Measurements from ENCODE around the gene GMPPB. TPM values are rescaled to one million over a fixed set of nuclear protein-coding genes. Genes with fewer than 3 reads are reported as not detected.
"Not testable (repeated sequence)": the region's sequence is repeated elsewhere in the genome, so short reads cannot be mapped to it uniquely, and the experiment has no call there.

The GMPPB gene
- polyA plus RNA-seq, 1 donor (not counting 4 experiments of a cell fraction or from before 2014, with no cell fraction given) = 17.4 TPM

DNA sequence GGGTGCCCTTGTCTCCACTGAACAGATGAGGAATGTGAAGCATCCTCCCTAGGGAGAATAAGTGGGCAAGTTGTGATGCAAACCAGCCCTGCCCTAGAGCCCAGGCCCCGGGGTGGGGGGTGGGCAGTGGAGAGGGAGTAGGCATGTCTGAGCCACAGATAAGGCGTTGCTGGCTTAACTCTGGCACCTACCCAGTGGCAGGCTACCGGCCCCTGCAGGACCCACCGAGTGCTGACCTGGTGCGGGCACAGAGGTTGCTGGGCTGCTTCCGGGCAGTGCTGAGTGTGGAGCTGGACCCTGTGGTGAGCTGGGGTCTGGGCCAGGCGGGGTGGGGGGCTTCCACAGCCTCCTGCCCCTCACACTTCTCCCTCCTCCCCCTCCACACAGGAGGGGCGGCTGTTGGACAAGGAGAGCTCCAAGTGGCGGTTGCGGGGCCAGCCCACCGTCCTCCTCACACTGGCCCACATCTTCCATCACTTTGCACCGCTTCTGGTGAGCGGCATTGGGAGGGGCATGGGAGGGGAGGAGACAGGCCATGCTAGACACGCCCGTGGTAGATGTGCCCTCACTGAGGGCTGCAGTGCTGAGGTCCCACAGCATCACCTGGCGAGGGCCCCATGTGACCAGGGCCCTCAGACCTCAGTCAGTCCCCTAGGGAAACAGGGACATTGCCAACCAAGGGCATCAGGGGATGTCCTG lies 24.3 kb downstream of the GMPPB start:
- Histone ChIP-seq H4K20me1 (ENCODE audit: control insufficient read depth, extremely low read depth, insufficient read depth, low read length) (no peaks in the 10 kb centered on the region), H3K27me3 (ENCODE audit: control insufficient read depth, extremely low read depth, insufficient read depth, low read length) (no peaks in the 10 kb centered on the region), H2AFZ (ENCODE audit: control insufficient read depth, low read length) (no peak overlapping the region), H3K36me3 (ENCODE audit: control insufficient read depth in 2 of 2, extremely low read depth in 1 of 2, insufficient read depth in 2 of 2, low read length in 2 of 2) (peaks cover 32 to 34% of the 10 kb centered on the region in 2 experiments), H3K27ac (ENCODE audit: control insufficient read depth, insufficient read depth, low read length) (no peak overlapping the region), H3K4me1 (ENCODE audit: control insufficient read depth, extremely low read depth, insufficient read depth, low read length) (no peaks in the 10 kb centered on the region), H3K4me3 (ENCODE audit: control insufficient read depth in 2 of 3, extremely low read depth in 1 of 3, insufficient read depth in 2 of 3, low read depth in 1 of 3, low read length in 3 of 3) (no peak overlapping the region), H3K79me2 (ENCODE audit: control insufficient read depth, insufficient read depth, low read length) (peaks cover 2% of the 10 kb centered on the region), H3K9ac (ENCODE audit: control insufficient read depth, extremely low read depth, insufficient read depth, low read length) (no peak overlapping the region), H3K9me3 (ENCODE audit: control insufficient read depth, low read depth, low read length) (no peaks in the 10 kb centered on the region), H3K4me2 (ENCODE audit: control insufficient read depth, extremely low read depth, insufficient read depth, low read depth, low read length) (no peak overlapping the region), H3K9me1 (ENCODE audit: control insufficient read depth, extremely low read depth, insufficient read depth, low read length) (no peaks in the 10 kb centered on the region)
- TF ChIP-seq EZH2 (IDR thresholded peaks at IDR 0.05; ENCODE audit: low read length) (no peak), CTCF (optimal IDR thresholded peaks at IDR 0.05 in 1 of 3, IDR thresholded peaks at IDR 0.05 in 1 of 3, conservative IDR thresholded peaks at IDR 0.05 in 1 of 3; ENCODE audit: extremely low read depth in 1 of 3, insufficient read depth in 2 of 3, low read length in 3 of 3) (no peak)
- FAIRE-seq = no peak
- DNase-seq (ENCODE audit: low read depth, low spot score) = no peak
- dilution Hi-C loops (cut with MboI; ENCODE audit: extremely low pct_ligation_motif_present, low sequenced_read_pairs) = no loop called here

GRCh38 chr3:49695350-49696015 lies 28.3 kb downstream of the GMPPB start:
- DNase-seq (ENCODE audit: low read depth, low spot score); H3K4me3 ChIP-seq (ENCODE audit: control insufficient read depth in 2 of 3, extremely low read depth in 1 of 3, insufficient read depth in 2 of 3, low read depth in 1 of 3, low read length in 3 of 3); H3K9me3 ChIP-seq (ENCODE audit: control insufficient read depth, low read depth, low read length); FAIRE-seq; H3K27ac ChIP-seq (ENCODE audit: control insufficient read depth, insufficient read depth, low read length); H4K20me1 ChIP-seq (ENCODE audit: control insufficient read depth, extremely low read depth, insufficient read depth, low read length); H3K9ac ChIP-seq (ENCODE audit: control insufficient read depth, extremely low read depth, insufficient read depth, low read length); H3K4me1 ChIP-seq (ENCODE audit: control insufficient read depth, extremely low read depth, insufficient read depth, low read length); H3K9me1 ChIP-seq (ENCODE audit: control insufficient read depth, extremely low read depth, insufficient read depth, low read length); H2AFZ ChIP-seq (ENCODE audit: control insufficient read depth, low read length); H3K4me2 ChIP-seq (ENCODE audit: control insufficient read depth, extremely low read depth, insufficient read depth, low read depth, low read length); H3K27me3 ChIP-seq (ENCODE audit: control insufficient read depth, extremely low read depth, insufficient read depth, low read length); dilution Hi-C loops (cut with MboI; ENCODE audit: extremely low pct_ligation_motif_present, low sequenced_read_pairs): not testable (repeated sequence)
- H3K36me3 ChIP-seq (ENCODE audit: control insufficient read depth in 2 of 2, extremely low read depth in 1 of 2, insufficient read depth in 2 of 2, low read length in 2 of 2) = peaks cover 14 to 16% of the 10 kb centered on the region in 2 experiments
- peaks cover 14% of the 10 kb centered on the region for H3K79me2 ChIP-seq (ENCODE audit: control insufficient read depth, insufficient read depth, low read length)

DNA sequence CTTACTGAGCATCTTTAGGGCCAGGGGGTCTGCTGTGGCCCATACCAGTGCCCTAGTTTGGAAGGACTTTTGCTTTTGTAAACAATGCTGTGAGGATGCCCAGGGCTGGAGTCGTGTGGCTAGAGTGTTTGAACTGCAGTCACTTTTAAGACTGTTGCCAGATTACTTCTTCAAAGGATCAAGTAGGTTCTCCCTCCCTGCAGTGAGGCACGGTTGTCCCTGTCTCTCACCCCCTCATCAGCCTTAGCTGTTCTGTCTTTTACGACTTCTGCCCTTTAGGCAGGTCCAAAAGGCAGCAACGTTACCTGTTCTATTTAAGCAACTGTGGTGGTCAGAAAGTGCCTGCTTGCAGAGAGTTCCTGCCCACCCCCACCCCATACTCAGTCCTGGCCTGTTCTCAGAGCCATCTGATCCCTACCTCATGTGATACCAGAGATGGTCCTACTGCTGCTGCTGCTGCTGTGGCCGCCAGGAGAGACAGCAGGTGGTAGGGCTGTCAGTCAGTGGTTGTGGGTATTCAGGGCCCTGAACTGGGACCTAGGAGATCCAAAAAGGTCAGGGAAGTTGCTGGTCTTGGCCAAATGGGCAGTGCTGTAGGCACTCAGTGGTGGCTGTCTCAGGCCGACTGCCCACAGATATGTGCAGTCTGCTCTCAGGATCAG lies 29.2 kb downstream of the GMPPB start:
- H3K9me3 ChIP-seq (ENCODE audit: control insufficient read depth, low read depth, low read length); H3K27me3 ChIP-seq (ENCODE audit: control insufficient read depth, extremely low read depth, insufficient read depth, low read length); H4K20me1 ChIP-seq (ENCODE audit: control insufficient read depth, extremely low read depth, insufficient read depth, low read length); H3K4me3 ChIP-seq (ENCODE audit: control insufficient read depth in 2 of 3, extremely low read depth in 1 of 3, insufficient read depth in 2 of 3, low read depth in 1 of 3, low read length in 3 of 3); DNase-seq (ENCODE audit: low read depth, low spot score); H2AFZ ChIP-seq (ENCODE audit: control insufficient read depth, low read length); dilution Hi-C loops (cut with MboI; ENCODE audit: extremely low pct_ligation_motif_present, low sequenced_read_pairs); H3K9ac ChIP-seq (ENCODE audit: control insufficient read depth, extremely low read depth, insufficient read depth, low read length); H3K4me2 ChIP-seq (ENCODE audit: control insufficient read depth, extremely low read depth, insufficient read depth, low read depth, low read length); H3K4me1 ChIP-seq (ENCODE audit: control insufficient read depth, extremely low read depth, insufficient read depth, low read length); H3K9me1 ChIP-seq (ENCODE audit: control insufficient read depth, extremely low read depth, insufficient read depth, low read length); FAIRE-seq; H3K27ac ChIP-seq (ENCODE audit: control insufficient read depth, insufficient read depth, low read length): not testable (repeated sequence)
- Histone ChIP-seq H3K36me3 (ENCODE audit: control insufficient read depth in 2 of 2, extremely low read depth in 1 of 2, insufficient read depth in 2 of 2, low read length in 2 of 2) (peaks cover 11 to 12% of the 10 kb centered on the region in 2 experiments), H3K79me2 (ENCODE audit: control insufficient read depth, insufficient read depth, low read length) (peaks cover 23% of the 10 kb centered on the region)

- H3K36me3 ChIP-seq (ENCODE audit: control insufficient read depth in 2 of 2, extremely low read depth in 1 of 2, insufficient read depth in 2 of 2, low read length in 2 of 2); H2AFZ ChIP-seq (ENCODE audit: control insufficient read depth, low read length); DNase-seq (ENCODE audit: low read depth, low spot score); H3K9me3 ChIP-seq (ENCODE audit: control insufficient read depth, low read depth, low read length); H3K9ac ChIP-seq (ENCODE audit: control insufficient read depth, extremely low read depth, insufficient read depth, low read length); H3K9me1 ChIP-seq (ENCODE audit: control insufficient read depth, extremely low read depth, insufficient read depth, low read length); H3K4me1 ChIP-seq (ENCODE audit: control insufficient read depth, extremely low read depth, insufficient read depth, low read length); H4K20me1 ChIP-seq (ENCODE audit: control insufficient read depth, extremely low read depth, insufficient read depth, low read length); FAIRE-seq; H3K4me3 ChIP-seq (ENCODE audit: control insufficient read depth in 2 of 3, extremely low read depth in 1 of 3, insufficient read depth in 2 of 3, low read depth in 1 of 3, low read length in 3 of 3); H3K4me2 ChIP-seq (ENCODE audit: control insufficient read depth, extremely low read depth, insufficient read depth, low read depth, low read length); H3K27me3 ChIP-seq (ENCODE audit: control insufficient read depth, extremely low read depth, insufficient read depth, low read length); H3K27ac ChIP-seq (ENCODE audit: control insufficient read depth, insufficient read depth, low read length); dilution Hi-C loops (cut with MboI; ENCODE audit: extremely low pct_ligation_motif_present, low sequenced_read_pairs): not testable (repeated sequence)
- H3K79me2 ChIP-seq (ENCODE audit: control insufficient read depth, insufficient read depth, low read length) = peaks cover 24% of the 10 kb centered on the region
These were observed 32.3 kb downstream of the GMPPB start for GRCh38 chr3:49691481-49691880.

Data from keratinocyte (primary cell).